ENCODE measurements around the gene ITPR2.

Gene ITPR2

DNA sequence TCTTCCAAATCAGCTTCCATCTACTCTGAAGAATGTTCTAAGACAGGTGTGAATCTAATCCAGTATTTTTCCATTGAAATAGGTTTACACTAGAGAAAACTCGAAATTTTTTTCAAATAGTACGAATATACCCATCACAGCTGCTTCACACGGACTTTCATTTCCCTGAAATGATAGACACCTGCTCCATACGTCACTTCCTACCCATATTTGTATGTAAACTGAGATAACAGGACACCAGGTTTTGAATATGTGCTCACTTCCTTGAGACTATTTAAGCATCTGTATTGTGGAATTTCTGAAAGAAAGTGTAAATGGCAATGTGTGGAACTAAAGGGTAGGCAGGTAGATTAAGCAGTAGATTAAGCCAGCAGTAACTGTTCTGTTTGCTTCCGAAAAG is 13.4 kb upstream of the ITPR2 start:
- Mint-ChIP-seq H3K36me3 (ENCODE audit: low read depth) (no peaks in the 10 kb centered on the region), H3K9me3 (no peaks in the 10 kb centered on the region)

DNA sequence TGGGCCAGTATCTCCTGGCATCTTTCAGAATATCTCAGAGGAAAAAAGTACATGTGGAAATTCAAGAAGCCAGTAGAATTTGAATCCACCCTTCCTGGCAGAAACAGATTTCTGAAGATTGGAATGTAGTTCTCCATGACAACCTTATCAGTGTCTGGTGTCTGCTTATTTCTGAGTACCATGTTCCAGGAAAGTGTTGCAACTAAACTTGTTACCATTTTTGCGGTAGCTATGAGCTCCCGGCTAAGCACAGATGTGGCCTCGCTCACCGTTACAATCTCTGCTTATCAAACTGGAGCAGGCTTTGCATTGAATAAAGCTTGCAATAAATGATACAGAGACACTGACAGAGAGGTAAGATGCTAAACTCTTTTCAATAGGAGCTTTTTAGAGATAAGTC is 13.0 kb upstream of the ITPR2 start:
- H3K4me3 Mint-ChIP-seq = no peak overlapping the region
- DNase-seq = no peak

More for the DNA sequence above, 13.4 kb upstream of the ITPR2 start:
- Mint-ChIP-seq H3K4me1 (peaks cover 6% of the 10 kb centered on the region), H3K27me3 (ENCODE audit: low read depth, poor library complexity) (peaks cover 6% of the 10 kb centered on the region), H3K4me3 (no peak overlapping the region), H3K27ac (no peak overlapping the region)
- TF ChIP-seq, protein P1, sequence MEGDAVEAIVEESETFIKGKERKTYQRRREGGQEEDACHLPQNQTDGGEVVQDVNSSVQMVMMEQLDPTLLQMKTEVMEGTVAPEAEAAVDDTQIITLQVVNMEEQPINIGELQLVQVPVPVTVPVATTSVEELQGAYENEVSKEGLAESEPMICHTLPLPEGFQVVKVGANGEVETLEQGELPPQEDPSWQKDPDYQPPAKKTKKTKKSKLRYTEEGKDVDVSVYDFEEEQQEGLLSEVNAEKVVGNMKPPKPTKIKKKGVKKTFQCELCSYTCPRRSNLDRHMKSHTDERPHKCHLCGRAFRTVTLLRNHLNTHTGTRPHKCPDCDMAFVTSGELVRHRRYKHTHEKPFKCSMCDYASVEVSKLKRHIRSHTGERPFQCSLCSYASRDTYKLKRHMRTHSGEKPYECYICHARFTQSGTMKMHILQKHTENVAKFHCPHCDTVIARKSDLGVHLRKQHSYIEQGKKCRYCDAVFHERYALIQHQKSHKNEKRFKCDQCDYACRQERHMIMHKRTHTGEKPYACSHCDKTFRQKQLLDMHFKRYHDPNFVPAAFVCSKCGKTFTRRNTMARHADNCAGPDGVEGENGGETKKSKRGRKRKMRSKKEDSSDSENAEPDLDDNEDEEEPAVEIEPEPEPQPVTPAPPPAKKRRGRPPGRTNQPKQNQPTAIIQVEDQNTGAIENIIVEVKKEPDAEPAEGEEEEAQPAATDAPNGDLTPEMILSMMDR (IDR thresholded peaks at IDR 0.05) = no peak
- no peak for DNase-seq

DNA sequence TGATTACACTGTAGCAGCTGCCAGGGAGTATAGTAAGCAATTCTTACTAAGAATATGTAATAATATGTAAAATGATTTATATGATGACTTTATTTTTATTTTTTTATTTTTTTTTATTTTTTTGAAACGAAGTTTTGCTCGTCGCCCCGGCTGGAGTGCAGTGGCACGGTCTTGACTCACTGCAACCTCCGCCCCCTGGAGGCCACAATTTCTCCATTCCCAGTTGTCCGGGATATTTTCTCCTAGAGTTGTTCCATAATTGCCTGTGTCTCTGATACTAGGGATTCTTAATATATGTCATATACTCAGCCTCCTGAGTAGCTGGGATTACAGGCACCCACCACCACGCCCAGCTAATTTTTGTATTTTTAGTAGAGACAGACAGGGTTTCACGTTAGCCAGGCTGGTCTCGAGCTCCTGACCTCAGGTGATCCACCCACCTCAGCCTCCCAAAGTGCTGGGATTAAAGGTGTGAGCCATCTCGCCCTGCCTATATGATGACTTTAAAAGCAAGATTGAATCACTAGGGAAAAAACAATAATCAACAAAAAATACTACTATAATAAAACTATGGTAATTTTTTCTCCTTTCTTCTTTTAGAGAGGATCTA is 12.2 kb upstream of the ITPR2 start:
- no peaks in the 10 kb centered on the region for H3K36me3 Mint-ChIP-seq (ENCODE audit: low read depth)
- TF ChIP-seq, protein P1 (IDR thresholded peaks at IDR 0.05) = peak; percentile 73
- DNase-seq = peak; percentile 68
- H3K27ac Mint-ChIP-seq = no peak overlapping the region
- H3K4me1 Mint-ChIP-seq = peaks cover 6% of the 10 kb centered on the region
- peaks cover 6% of the 10 kb centered on the region for H3K27me3 Mint-ChIP-seq (ENCODE audit: low read depth, poor library complexity)
- no peak overlapping the region for H3K4me3 Mint-ChIP-seq
- H3K9me3 Mint-ChIP-seq = peaks cover under 1% of the 10 kb centered on the region

More for the DNA sequence above, 13.0 kb upstream of the ITPR2 start:
- peaks cover 6% of the 10 kb centered on the region for H3K27me3 Mint-ChIP-seq (ENCODE audit: low read depth, poor library complexity)
- no peaks in the 10 kb centered on the region for H3K9me3 Mint-ChIP-seq
- H3K27ac Mint-ChIP-seq = no peak overlapping the region
- peaks cover 6% of the 10 kb centered on the region for H3K4me1 Mint-ChIP-seq
- no peaks in the 10 kb centered on the region for H3K36me3 Mint-ChIP-seq (ENCODE audit: low read depth)
- TF ChIP-seq, protein P1 (IDR thresholded peaks at IDR 0.05) = no peak

DNA sequence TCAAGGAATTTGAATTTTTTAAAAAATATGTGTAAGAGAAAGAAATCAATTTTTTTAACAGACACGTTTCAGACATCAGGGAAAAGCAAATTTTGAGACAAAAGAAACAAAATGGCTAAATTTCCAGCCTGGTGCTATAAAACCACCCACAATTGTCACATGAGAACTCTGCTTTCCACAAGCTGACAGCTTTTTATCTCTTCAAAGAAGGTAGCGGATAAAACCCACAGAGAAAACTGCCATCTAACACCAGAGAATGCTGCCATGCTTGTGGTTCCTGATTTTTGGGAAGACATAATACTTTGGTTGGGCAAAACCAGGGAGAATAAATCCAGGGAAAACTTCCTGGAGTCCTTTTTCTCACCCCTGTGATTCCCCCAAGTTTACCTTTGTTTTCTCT is 10.3 kb upstream of the ITPR2 start:
- Mint-ChIP-seq H3K4me1 (peaks cover 6% of the 10 kb centered on the region), H3K27me3 (ENCODE audit: low read depth, poor library complexity) (peaks cover 6% of the 10 kb centered on the region), H3K36me3 (ENCODE audit: low read depth) (peaks cover under 1% of the 10 kb centered on the region), H3K27ac (no peak overlapping the region), H3K9me3 (peaks cover 15% of the 10 kb centered on the region), H3K4me3 (no peak overlapping the region)
- TF ChIP-seq, protein P1 (IDR thresholded peaks at IDR 0.05) = no peak
- DNase-seq = no peak

DNA sequence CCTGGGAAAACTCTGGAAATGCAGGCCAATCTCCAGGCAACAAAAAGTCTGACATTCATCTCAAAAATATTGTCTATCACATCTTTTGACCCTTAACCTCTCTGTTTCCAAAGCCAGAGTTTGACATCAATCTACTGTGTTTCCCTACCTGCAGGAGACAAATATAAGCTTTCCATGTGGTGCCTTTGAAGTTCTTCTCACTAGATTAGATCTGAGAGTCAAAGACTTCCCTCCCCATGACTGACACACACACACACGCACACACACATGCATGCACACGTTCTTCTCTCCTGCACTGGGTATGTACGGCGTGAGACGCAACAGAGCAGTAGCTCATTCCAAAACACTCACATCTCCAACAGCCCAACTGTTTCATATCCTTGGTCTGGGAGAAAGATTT is 8.1 kb upstream of the ITPR2 start:
- Mint-ChIP-seq H3K9me3 (peaks cover 21% of the 10 kb centered on the region), H3K4me3 (no peak overlapping the region), H3K36me3 (ENCODE audit: low read depth) (peaks cover 4% of the 10 kb centered on the region), H3K27me3 (ENCODE audit: low read depth, poor library complexity) (peaks cover 2% of the 10 kb centered on the region), H3K4me1 (peaks cover 6% of the 10 kb centered on the region), H3K27ac (no peak overlapping the region)
- TF ChIP-seq, protein P1 (IDR thresholded peaks at IDR 0.05) = no peak
- DNase-seq = no peak

DNA sequence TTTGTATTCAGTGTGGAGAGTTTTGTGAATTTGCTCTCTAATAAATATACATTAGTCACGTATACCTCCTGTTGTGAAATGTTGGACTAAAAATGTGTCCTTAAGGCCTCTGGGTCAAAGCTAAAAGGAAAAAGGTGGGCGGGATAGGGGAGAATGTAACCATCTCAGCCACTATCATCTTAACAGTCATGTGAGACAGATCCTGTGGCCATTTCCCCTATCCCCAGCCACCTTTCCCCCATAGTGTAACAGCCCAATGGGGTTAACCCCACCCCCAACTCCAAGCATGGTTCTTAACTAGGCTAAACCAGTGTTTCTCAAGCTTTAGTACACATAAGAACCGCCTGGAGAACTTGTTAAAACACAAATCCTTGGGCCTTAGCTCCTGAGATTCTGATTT is 6.5 kb upstream of the ITPR2 start:
- Mint-ChIP-seq H3K27ac (no peak overlapping the region), H3K9me3 (peaks cover 21% of the 10 kb centered on the region), H3K27me3 (ENCODE audit: low read depth, poor library complexity) (peaks cover 9% of the 10 kb centered on the region), H3K36me3 (ENCODE audit: low read depth) (peaks cover 4% of the 10 kb centered on the region), H3K4me1 (peaks cover 6% of the 10 kb centered on the region), H3K4me3 (no peak overlapping the region)
- DNase-seq = no peak
- TF ChIP-seq, protein P1 (IDR thresholded peaks at IDR 0.05) = no peak

Measured in nephron progenitor cell (in vitro differentiated cells).